OCI-LY7 (cell line): ENCODE results near the gene TUBA1C. TPM values are rescaled to one million over a fixed set of nuclear protein-coding genes. Genes with fewer than 3 reads are reported as not detected.

Experiments
- BruUV-seq: library from RNA; stranded (reverse); fragments of 400-500 nt; replicated peaks from 2 replicates; lab custom pipeline; 2021; lab: Mats Ljungman, UMichigan
- CTCF ChIA-PET: fragments of 300-600 bp; sonication (Branson Sonifier 250); formaldehyde crosslinking; loops from one replicate; lab custom pipeline; 2022; ENCODE audit warnings: antibody characterized with exemption; ENCODE audit not compliant: unreplicated experiment; lab: Charles Lee
- POLR2A ChIA-PET: fragments of 300-600 bp; sonication (Branson Sonifier 250); formaldehyde crosslinking; loops from one replicate; lab custom pipeline; 2022; ENCODE audit warnings: antibody characterized with exemption; lab: Charles Lee
- DNase-seq: peaks from one replicate; pipeline ENCODE4 v3.0.0-alpha.2; 2015; ENCODE audit warnings: low spot score
- H2AFZ ChIP-seq: fragments of 200-600 bp; sonication (generic), shearing (Covaris generic); 2 replicates; pipeline ENCODE4 v1.6.1; 2014; ENCODE audit warnings: mild to moderate bottlenecking, antibody characterized with exemption, low read length, moderate library complexity
- H3K27ac ChIP-seq: fragments of 200-600 bp; sonication (generic); 2 replicates; pipeline ENCODE4 v1.5.1; 2014; ENCODE audit warnings: mixed run types, low read depth, mild to moderate bottlenecking, moderate library complexity, low read length, inconsistent platforms; ENCODE audit not compliant: poor library complexity, severe bottlenecking
- H3K36me3 ChIP-seq: fragments of 200-600 bp; sonication (generic); 2 replicates; pipeline ENCODE4 v1.6.1; 2014; ENCODE audit warnings: mild to moderate bottlenecking, antibody characterized with exemption, low read length, moderate library complexity, mixed read lengths; ENCODE audit not compliant: insufficient read depth
- H3K4me1 ChIP-seq: fragments of 200-600 bp; sonication (generic); 2 replicates; pipeline ENCODE4 v1.5.1; 2014; ENCODE audit warnings: mild to moderate bottlenecking, low read length; ENCODE audit not compliant: insufficient read depth, poor library complexity, severe bottlenecking
- H3K4me2 ChIP-seq: fragments of 200-600 bp; sonication (generic); 2 replicates; pipeline ENCODE4 v1.6.1; 2014; ENCODE audit warnings: mild to moderate bottlenecking, low read length
- H3K4me3 ChIP-seq: fragments of 200-600 bp; sonication (generic); 2 replicates; pipeline ENCODE4 v1.5.1; 2014; ENCODE audit warnings: mild to moderate bottlenecking, low read depth, low read length; ENCODE audit not compliant: poor library complexity, severe bottlenecking
- H3K79me2 ChIP-seq: fragments of 200-600 bp; sonication (generic); 2 replicates; pipeline ENCODE4 v1.6.1; 2016; ENCODE audit warnings: low read depth, mild to moderate bottlenecking, low read length, moderate library complexity, mixed read lengths; ENCODE audit not compliant: insufficient read depth
- H3K9me2 ChIP-seq: fragments of 200-600 bp; sonication (generic); 2 replicates; pipeline ENCODE4 v1.6.1; 2016; ENCODE audit warnings: mild to moderate bottlenecking, low read length, mixed read lengths; ENCODE audit not compliant: insufficient read depth
- H3K9me3 ChIP-seq: fragments of 200-600 bp; sonication (generic); 2 replicates; pipeline ENCODE4 v1.6.1; 2014; ENCODE audit warnings: mild to moderate bottlenecking, mixed run types, low read length, mixed read lengths
- H4K20me1 ChIP-seq: fragments of 200-600 bp; sonication (generic); 2 replicates; pipeline ENCODE4 v1.6.1; 2014; ENCODE audit warnings: mild to moderate bottlenecking, antibody characterized with exemption, low read length, moderate library complexity, mixed read lengths; ENCODE audit not compliant: insufficient read depth
- EZH2phosphoT487 ChIP-seq: fragments of 200-600 bp; sonication (generic); IDR thresholded peaks from 2 replicates; pipeline ENCODE4 v1.6.1; 2018; ENCODE audit warnings: low read depth, borderline replicate concordance, mild to moderate bottlenecking, mixed run types, antibody characterized with exemption, low read length, moderate library complexity, mixed read lengths
- intact Hi-C: fragments of 100-400 bp; cut with micrococcal nuclease; formaldehyde crosslinking; loops from one replicate; pipeline ENCODE4 v1.10.0; 2022; ENCODE audit not compliant: unreplicated experiment
- total RNA-seq, 2 experiments: library from RNA; depleted of rRNA in 1 of 2; stranded (reverse); fragments of >200 nt in 1 of 2; shearing (Covaris generic) in 1 of 2; gene quantifications; 2 replicates each; pipeline ENCODE4 v1.2.3, GENCODE V29; 2014 to 2022
- TF ChIP-seq, protein P1 (sequence below): fragments of 200-600 bp; sonication (generic); conservative IDR thresholded peaks from 2 replicates; pipeline ENCODE4 v1.5.1; 2014; ENCODE audit warnings: mild to moderate bottlenecking, antibody characterized with exemption, low read length, moderate library complexity, mixed read lengths

TUBA1C gene
- total RNA-seq, 2 experiments from 2014 or later, result 276 to 291 TPM

DNA sequence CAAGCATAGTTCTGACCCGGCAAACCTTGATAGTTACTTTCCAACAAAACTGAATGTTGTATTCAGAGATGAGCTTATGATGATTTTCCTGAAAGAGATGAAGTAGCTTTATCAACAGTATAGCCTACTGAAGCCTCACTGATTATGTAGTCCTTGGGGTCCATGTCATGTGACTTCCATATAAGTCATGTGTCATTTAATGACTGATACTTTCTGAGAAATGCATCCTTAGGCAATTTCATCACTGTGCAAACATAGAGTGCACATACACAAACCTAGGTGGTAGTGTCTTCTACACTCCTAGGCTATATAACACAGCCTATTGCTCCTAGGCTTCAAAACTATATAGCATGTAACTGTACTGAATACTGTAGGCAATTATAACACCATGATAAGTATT lies 28.5 kb upstream of the TUBA1C start:
- H3K4me1 ChIP-seq, result peaks cover 4% of the 10 kb centered on the region
- no peak for DNase-seq
- H4K20me1 ChIP-seq, result no peaks in the 10 kb centered on the region
- H3K27ac ChIP-seq, result no peak overlapping the region
- TF ChIP-seq, protein P1, sequence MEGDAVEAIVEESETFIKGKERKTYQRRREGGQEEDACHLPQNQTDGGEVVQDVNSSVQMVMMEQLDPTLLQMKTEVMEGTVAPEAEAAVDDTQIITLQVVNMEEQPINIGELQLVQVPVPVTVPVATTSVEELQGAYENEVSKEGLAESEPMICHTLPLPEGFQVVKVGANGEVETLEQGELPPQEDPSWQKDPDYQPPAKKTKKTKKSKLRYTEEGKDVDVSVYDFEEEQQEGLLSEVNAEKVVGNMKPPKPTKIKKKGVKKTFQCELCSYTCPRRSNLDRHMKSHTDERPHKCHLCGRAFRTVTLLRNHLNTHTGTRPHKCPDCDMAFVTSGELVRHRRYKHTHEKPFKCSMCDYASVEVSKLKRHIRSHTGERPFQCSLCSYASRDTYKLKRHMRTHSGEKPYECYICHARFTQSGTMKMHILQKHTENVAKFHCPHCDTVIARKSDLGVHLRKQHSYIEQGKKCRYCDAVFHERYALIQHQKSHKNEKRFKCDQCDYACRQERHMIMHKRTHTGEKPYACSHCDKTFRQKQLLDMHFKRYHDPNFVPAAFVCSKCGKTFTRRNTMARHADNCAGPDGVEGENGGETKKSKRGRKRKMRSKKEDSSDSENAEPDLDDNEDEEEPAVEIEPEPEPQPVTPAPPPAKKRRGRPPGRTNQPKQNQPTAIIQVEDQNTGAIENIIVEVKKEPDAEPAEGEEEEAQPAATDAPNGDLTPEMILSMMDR, result no peak
- no peaks in the 10 kb centered on the region for H3K79me2 ChIP-seq
- no peak overlapping the region for H3K4me3 ChIP-seq
- H3K36me3 ChIP-seq, result no peaks in the 10 kb centered on the region
- no TSS peak for BruUV-seq
- H2AFZ ChIP-seq, result no peak overlapping the region
- H3K4me2 ChIP-seq, result no peak overlapping the region
- intact Hi-C loops, result no loop called here
- POLR2A ChIA-PET, result interaction anchor here (0.5 to 1.6 kb wide), 4 partner anchors 24 to 110 kb away, joined by 3 to 5 read pairs (median 4); no protein-coding TSS in a partner anchor
- no peaks in the 10 kb centered on the region for H3K9me3 ChIP-seq
- H3K9me2 ChIP-seq, result no peaks in the 10 kb centered on the region
- CTCF ChIA-PET, result interaction anchor here (0.6 kb wide), 1 partner anchor 122 kb away, joined by 4 read pairs; no protein-coding TSS in a partner anchor

DNA sequence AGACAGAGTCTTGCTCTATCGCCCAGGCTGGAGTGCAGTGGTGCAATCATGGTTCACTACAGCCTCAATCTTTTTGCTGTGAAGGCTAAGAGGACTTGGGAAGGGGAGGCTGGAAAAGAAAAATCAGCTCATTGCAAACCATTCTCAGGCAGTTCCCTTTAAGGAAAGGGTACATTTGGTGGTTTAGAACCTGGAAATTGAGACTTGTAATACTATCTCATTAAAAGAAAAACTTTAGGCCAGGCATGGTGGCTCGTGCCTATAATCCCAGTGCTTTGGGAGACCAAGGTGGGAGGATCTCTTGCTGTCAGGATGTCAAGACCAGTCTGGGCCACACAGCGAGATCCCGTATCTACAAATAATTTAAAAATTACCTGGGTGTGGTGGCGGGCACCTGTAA lies 21.3 kb upstream of the TUBA1C start:
- no peaks in the 10 kb centered on the region for H3K36me3 ChIP-seq
- no peaks in the 10 kb centered on the region for H4K20me1 ChIP-seq
- H3K9me3 ChIP-seq, result no peaks in the 10 kb centered on the region
- ChIA-PET POLR2A (interaction anchor here (0.6 to 0.7 kb wide), 3 partner anchors 18 to 148 kb away, joined by 3 to 9 read pairs (median 3); no protein-coding TSS in a partner anchor), CTCF (no interaction called here)
- intact Hi-C loops, result no loop called here
- DNase-seq, result no peak
- H3K4me3 ChIP-seq, result no peak overlapping the region
- TF ChIP-seq EZH2phosphoT487, result no peak
- TF ChIP-seq, protein P1, result no peak
- no peaks in the 10 kb centered on the region for H3K79me2 ChIP-seq
- BruUV-seq, result no TSS peak
- H3K4me2 ChIP-seq, result no peak overlapping the region
- no peak overlapping the region for H3K27ac ChIP-seq
- H3K4me1 ChIP-seq, result no peaks in the 10 kb centered on the region
- no peak overlapping the region for H2AFZ ChIP-seq
- H3K9me2 ChIP-seq, result no peaks in the 10 kb centered on the region

GRCh38 chr12:49244176-49244575 lies 20.7 kb upstream of the TUBA1C start:
- no peaks in the 10 kb centered on the region for H3K36me3 ChIP-seq
- no peaks in the 10 kb centered on the region for H3K9me2 ChIP-seq
- H3K9me3 ChIP-seq, result no peaks in the 10 kb centered on the region
- no peaks in the 10 kb centered on the region for H3K4me1 ChIP-seq
- BruUV-seq, result no TSS peak
- no peak overlapping the region for H3K4me3 ChIP-seq
- H3K4me2 ChIP-seq, result no peak overlapping the region
- ChIA-PET POLR2A (interaction anchor here (0.6 to 0.7 kb wide), 3 partner anchors 18 to 149 kb away, joined by 3 to 9 read pairs (median 3); no protein-coding TSS in a partner anchor), CTCF (no interaction called here)
- intact Hi-C loops, result no loop called here
- no peak for DNase-seq
- no peaks in the 10 kb centered on the region for H4K20me1 ChIP-seq
- no peaks in the 10 kb centered on the region for H3K79me2 ChIP-seq
- TF ChIP-seq, protein P1, result no peak
- no peak for TF ChIP-seq EZH2phosphoT487
- no peak overlapping the region for H2AFZ ChIP-seq
- no peak overlapping the region for H3K27ac ChIP-seq
